ENCODE results near the gene VPS11.

The VPS11 gene

GRCh38 chr11:119121008-119121810 lies 53.6 kb downstream of the VPS11 start, which contains the start of gene HINFP:
TSS of gene HINFP (plus strand) at chr11:119121580. CDS start at chr11:119126945, 5,365 bp downstream.
- peak; percentile 99 for DNase-seq (ENCODE audit: low spot score)

DNA sequence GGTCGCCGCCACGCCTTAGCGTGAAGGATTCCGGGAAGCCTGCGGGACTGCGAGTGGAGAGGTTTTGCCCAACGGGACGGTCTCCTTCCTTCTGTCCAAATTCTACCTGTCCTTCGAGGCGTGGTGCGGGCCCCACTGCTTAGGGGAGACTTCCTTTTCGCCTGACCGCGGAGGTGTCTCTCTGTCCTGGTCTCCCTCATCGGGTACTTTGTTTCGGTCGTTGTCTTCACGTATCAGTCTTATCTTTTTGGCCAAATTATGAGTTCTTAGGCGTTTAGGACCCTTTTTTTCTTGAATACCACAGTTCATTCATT lies 54.1 kb downstream of the VPS11 start:
- DNase-seq (ENCODE audit: low spot score): no peak

- DNase-seq (ENCODE audit: low spot score): no peak
Measured at GRCh38 chr11:119125821-119126220, 58.2 kb downstream of the VPS11 start.

- no peak for DNase-seq (ENCODE audit: low spot score)
Measured at GRCh38 chr11:119126675-119127268, 59.2 kb downstream of the VPS11 start.

GRCh38 chr11:119130662-119131061 lies 63.0 kb downstream of the VPS11 start:
- no peak for DNase-seq (ENCODE audit: low spot score)
